H1 (cell line): Measurements from ENCODE around the gene CRNKL1. TPM values are rescaled to one million over a fixed set of nuclear protein-coding genes. Genes with fewer than 3 reads are reported as not detected.
A peak's percentile ranks its signal among the peaks of the same experiment; 100 is the strongest.

ENCODE experiments used
- CTCF ChIA-PET: fragments of 300-600 bp; sonication (Branson Sonifier 250); formaldehyde crosslinking; loops from one replicate; lab custom pipeline; 2021; ENCODE audit not compliant: partially characterized antibody; lab: Charles Lee
- POLR2A ChIA-PET: fragments of 300-600 bp; sonication (Branson Sonifier 250); formaldehyde crosslinking; loops from one replicate; lab custom pipeline; 2021; ENCODE audit warnings: inconsistent platforms; ENCODE audit not compliant: partially characterized antibody; lab: Charles Lee
- DNase-seq, 2 experiments: peaks; one replicate each; pipeline versions ENCODE4 v3.0.0 to v3.0.0-alpha.2; 2010 to 2022; ENCODE audit warnings: low spot score in 2 of 2, low read depth in 1 of 2, mixed read lengths in 1 of 2
- FAIRE-seq: peaks from 2 replicates; lab custom pipeline; 2011; peaks lifted over from hg19 to GRCh38; lab: Jason Lieb, UNC
- H2AFZ ChIP-seq: 2 replicates; pipeline ENCODE4 v1.8.1; 2012; ENCODE audit warnings: low read length, inconsistent platforms
- H2AK5ac ChIP-seq: 2 replicates; pipeline ENCODE4 v1.6.1; 2013; ENCODE audit warnings: low read depth, low read length
- H2BK120ac ChIP-seq: replicated peaks from 2 replicates; pipeline ENCODE3; 2013; ENCODE audit warnings: low read depth, low read length, inconsistent platforms
- H2BK12ac ChIP-seq: 2 replicates; pipeline ENCODE4 v1.6.1; 2013; ENCODE audit warnings: low read depth, low read length
- H2BK15ac ChIP-seq: 2 replicates; pipeline ENCODE4 v1.6.1; 2013; ENCODE audit warnings: low read length
- H2BK20ac ChIP-seq: 2 replicates; pipeline ENCODE4 v1.6.1; 2013; ENCODE audit warnings: low read length
- H2BK5ac ChIP-seq: 2 replicates; pipeline ENCODE4 v1.6.1; 2013; ENCODE audit warnings: low read depth, low read length
- H3K14ac ChIP-seq: 2 replicates; pipeline ENCODE4 v1.6.1; 2013; ENCODE audit warnings: inconsistent platforms; ENCODE audit not compliant: insufficient read length
- H3K18ac ChIP-seq: 2 replicates; pipeline ENCODE4 v1.6.1; 2013; ENCODE audit warnings: low read length; ENCODE audit errors: extremely low read depth
- H3K23ac ChIP-seq: 2 replicates; pipeline ENCODE4 v1.6.1; 2013; ENCODE audit warnings: inconsistent platforms; ENCODE audit not compliant: insufficient read length
- H3K23me2 ChIP-seq: 2 replicates; pipeline ENCODE4 v1.6.1; 2013; ENCODE audit warnings: low read depth, low read length
- H3K27ac ChIP-seq: 2 replicates; pipeline ENCODE4 v1.6.1; 2011; ENCODE audit warnings: low read depth, low read length, inconsistent platforms
- H3K27me3 ChIP-seq, 4 experiments: replicated peaks in 1 of 4; 1 replicate in 1 of 4; 2 replicates in 3 of 4; pipeline versions ENCODE4 v1.6.1 to v1.8.1; 2011 to 2013; ENCODE audit warnings: low read length in 3 of 4, mild to moderate bottlenecking in 3 of 4, inconsistent platforms in 2 of 4, mixed read lengths in 2 of 4, moderate library complexity in 1 of 4; ENCODE audit not compliant: control insufficient read depth in 3 of 4, insufficient read depth in 3 of 4; ENCODE audit errors: extremely low read depth in 1 of 4
- H3K36me3 ChIP-seq, 4 experiments: 2 replicates each; pipeline versions ENCODE4 v1.6.1 to v1.8.1; 2011 to 2013; ENCODE audit warnings: mild to moderate bottlenecking in 4 of 4, low read length in 3 of 4, moderate library complexity in 2 of 4, control low read depth in 1 of 4, inconsistent platforms in 1 of 4; ENCODE audit not compliant: insufficient read depth in 4 of 4, control insufficient read depth in 2 of 4
- H3K4ac ChIP-seq: replicated peaks from 2 replicates; pipeline ENCODE3; 2013; ENCODE audit warnings: low read length, low read depth, mixed read lengths, inconsistent platforms; ENCODE audit not compliant: insufficient read length
- H3K4me1 ChIP-seq, 4 experiments: replicated peaks in 1 of 4; 1 replicate in 1 of 4; 2 replicates in 3 of 4; pipeline versions ENCODE4 v1.6.1 to v1.8.1; 2011 to 2013; ENCODE audit warnings: low read length in 3 of 4, inconsistent platforms in 2 of 4, mixed read lengths in 1 of 4; ENCODE audit not compliant: insufficient read depth in 4 of 4, control insufficient read depth in 3 of 4
- H3K4me2 ChIP-seq, 2 experiments: 2 replicates each; pipeline versions ENCODE4 v1.6.1 to v1.8.1; 2011 to 2013; ENCODE audit warnings: low read depth in 2 of 2, low read length in 2 of 2, control low read depth in 1 of 2, inconsistent platforms in 1 of 2, mild to moderate bottlenecking in 1 of 2; ENCODE audit not compliant: insufficient read depth in 1 of 2
- H3K4me3 ChIP-seq, 4 experiments: fragments of 200-600, 300-600 bp in 1 of 4; sonication (generic), shearing (Covaris generic), sonication (Bioruptor Twin) in 1 of 4; 2 replicates each; pipeline versions ENCODE4 v1.5.1 to v1.8.1; 2011 to 2016; ENCODE audit warnings: low read length in 4 of 4, low read depth in 3 of 4, control low read depth in 2 of 4, inconsistent platforms in 2 of 4, mild to moderate bottlenecking in 2 of 4, mixed read lengths in 1 of 4, moderate library complexity in 1 of 4; ENCODE audit not compliant: insufficient read depth in 2 of 4; ENCODE audit errors: extremely low read depth in 1 of 4
- H3K56ac ChIP-seq: replicated peaks from 2 replicates; pipeline ENCODE3; 2013; ENCODE audit warnings: low read depth, mild to moderate bottlenecking, mixed read lengths, low read length, inconsistent platforms; ENCODE audit not compliant: insufficient read length
- H3K79me1 ChIP-seq: 2 replicates; pipeline ENCODE4 v1.6.1; 2013; ENCODE audit warnings: low read depth, low read length, control low read depth
- H3K79me2 ChIP-seq, 2 experiments: 2 replicates each; pipeline versions ENCODE4 v1.6.1 to v1.8.1; 2012 to 2013; ENCODE audit warnings: low read length in 2 of 2, mild to moderate bottlenecking in 2 of 2, inconsistent platforms in 1 of 2; ENCODE audit not compliant: insufficient read depth in 2 of 2, control insufficient read depth in 1 of 2
- H3K9ac ChIP-seq, 4 experiments: replicated peaks in 1 of 4; 1 replicate in 1 of 4; 2 replicates in 3 of 4; pipeline versions ENCODE4 v1.6.1 to v1.8.1; 2011 to 2013; ENCODE audit warnings: low read depth in 3 of 4, low read length in 3 of 4, control low read depth in 2 of 4, mild to moderate bottlenecking in 2 of 4, moderate library complexity in 2 of 4, inconsistent platforms in 1 of 4; ENCODE audit errors: extremely low read depth in 1 of 4
- H3K9me3 ChIP-seq, 2 experiments: 2 replicates each; pipeline versions ENCODE4 v1.6.1 to v1.8.1; 2012 to 2013; ENCODE audit warnings: mild to moderate bottlenecking in 2 of 2, moderate library complexity in 2 of 2, control low read depth in 1 of 2, inconsistent platforms in 1 of 2, low read depth in 1 of 2, low read length in 1 of 2, mixed read lengths in 1 of 2; ENCODE audit not compliant: insufficient read depth in 2 of 2
- H4K20me1 ChIP-seq, 2 experiments: replicated peaks in 1 of 2; 2 replicates each; pipeline versions ENCODE3 to v1.8.1; 2011 to 2013; ENCODE audit warnings: inconsistent platforms in 2 of 2, low read length in 2 of 2, mild to moderate bottlenecking in 1 of 2; ENCODE audit not compliant: insufficient read depth in 2 of 2, control insufficient read depth in 1 of 2
- H4K5ac ChIP-seq: 2 replicates; pipeline ENCODE4 v1.6.1; 2013; ENCODE audit warnings: low read length, low read depth, mixed read lengths, inconsistent platforms; ENCODE audit not compliant: insufficient read length
- H4K8ac ChIP-seq: 2 replicates; pipeline ENCODE4 v1.8.0; 2013; ENCODE audit warnings: mild to moderate bottlenecking, moderate library complexity, low read length, inconsistent platforms; ENCODE audit not compliant: insufficient read depth; ENCODE audit errors: extremely low read depth
- H4K91ac ChIP-seq: replicated peaks from 2 replicates; pipeline ENCODE3; 2013; ENCODE audit warnings: low read length, mixed read lengths, inconsistent platforms; ENCODE audit not compliant: insufficient read length
- CBX5 ChIP-seq: fragments of 300-800, 300-1000 bp; sonication (generic); IDR thresholded peaks from 2 replicates; pipeline ENCODE4 v1.7.1; 2016; ENCODE audit warnings: antibody characterized with exemption, low read length, low read depth
- GABPA ChIP-seq: IDR thresholded peaks from 2 replicates; pipeline ENCODE4 v1.6.1; 2011; ENCODE audit warnings: mild to moderate bottlenecking, low read length, moderate library complexity, borderline replicate concordance; ENCODE audit not compliant: insufficient read depth
- PHF8 ChIP-seq: fragments of 200-600 bp; sonication (generic); conservative IDR thresholded peaks from 2 replicates; pipeline ENCODE4 v1.7.1; 2012; ENCODE audit warnings: low read depth, mild to moderate bottlenecking, inconsistent platforms, low read length, moderate library complexity
- RFX5 ChIP-seq: IDR thresholded peaks from 2 replicates; pipeline ENCODE4 v1.6.1; 2011; ENCODE audit warnings: low read depth, low read length, improper control_type of control experiment, borderline replicate concordance
- WGBS, 2 experiments: shearing (Covaris generic) in 1 of 2; methylation state at CpG; one replicate each; pipeline versions ENCODE4 v1.1.6 to v1.1.7; 2013 to 2015; ENCODE audit warnings: low lambda C conversion rate in 2 of 2, mixed read lengths in 2 of 2, inconsistent platforms in 1 of 2, low coverage in 1 of 2, missing lambda C conversion rate in 1 of 2; ENCODE audit not compliant: insufficient replicate concordance in 2 of 2, insufficient coverage in 1 of 2, insufficient read length in 1 of 2; ENCODE audit errors: extremely low coverage in 1 of 2, missing lambda C conversion rate in 1 of 2; 5-methylcytosine and 5-hydroxymethylcytosine counted together
- polyA plus RNA-seq, 7 experiments: library from polyadenylated mRNA; depleted of rRNA in 3 of 7; stranded (reverse) in 5 of 7; unstranded in 2 of 7; fragments of >200 nt in 5 of 7; fragments of 200-250 nt in 2 of 7; gene quantifications; 1 replicate in 5 of 7; 2 replicates in 1 of 7; 4 replicates in 1 of 7; pipeline versions ENCODE4 v1.2.1 to v1.2.3, GENCODE V29; 2011 to 2013; ENCODE audit warnings: missing spikeins in 2 of 7, mixed read lengths in 2 of 7
- total RNA-seq: library from RNA; stranded (reverse); fragmentation: NEBNext Ultra II Directional; extraction: Animal tissue kit (Norgen Biotek cat#: 25700); gene quantifications from 2 replicates; pipeline ENCODE4 v1.2.1, GENCODE V29; 2021

The CRNKL1 gene
- total and polyA plus RNA-seq, 2 of the 8 experiments (the other 6 are each of a cell fraction or from before 2014, with no cell fraction given), result 4.0 to 26.5 TPM

GRCh38 chr20:20003031-20003954 is 49.0 kb downstream of the CRNKL1 start:
- H2AFZ ChIP-seq, result 0 out of 2 replicates have a peak overlapping the region, but pooled peaks have one; percentile 39
- DNase-seq, result no peak
- no peak overlapping the region for H3K23ac ChIP-seq
- H3K4me2 ChIP-seq, result no peak overlapping the region
- no peak overlapping the region for H3K4me3 ChIP-seq
- ChIA-PET CTCF (interaction anchor here (0.6 to 1.2 kb wide), 4 partner anchors 11 to 585 kb away, joined by 3 to 4 read pairs (median 3); no protein-coding TSS in a partner anchor), POLR2A (no interaction called here)
- no peak overlapping the region for H2BK12ac ChIP-seq
- H2BK20ac ChIP-seq, result no peak overlapping the region
- H3K18ac ChIP-seq, result no peak overlapping the region
- no peaks in the 10 kb centered on the region for H3K79me2 ChIP-seq
- no peak overlapping the region for H4K91ac ChIP-seq
- TF ChIP-seq CBX5 (no peak), RFX5 (no peak), PHF8 (no peak), GABPA (no peak)
- H3K27me3 ChIP-seq, result no peaks in the 10 kb centered on the region
- no peak overlapping the region for H2BK120ac ChIP-seq
- no peak for FAIRE-seq
- 96% methylated on average over 23 of the region's 23 CpGs; no CpG with 5 or more reads in 1 of the 2 experiments for WGBS, 2 experiments
- no peak overlapping the region for H2BK15ac ChIP-seq
- H3K23me2 ChIP-seq, result no peaks in the 10 kb centered on the region
- H3K4me1 ChIP-seq, result no peaks in the 10 kb centered on the region
- no peak overlapping the region for H3K27ac ChIP-seq
- no peaks in the 10 kb centered on the region for H3K36me3 ChIP-seq
- H3K56ac ChIP-seq, result no peak overlapping the region
- no peak overlapping the region for H3K4ac ChIP-seq
- no peak overlapping the region for H4K8ac ChIP-seq
- H3K9ac ChIP-seq, result no peak overlapping the region
- H4K20me1 ChIP-seq, result no peaks in the 10 kb centered on the region
- H4K5ac ChIP-seq, result no peak overlapping the region
- no peaks in the 10 kb centered on the region for H3K9me3 ChIP-seq
- H2BK5ac ChIP-seq, result no peak overlapping the region
- no peak overlapping the region for H2AK5ac ChIP-seq
- no peak overlapping the region for H3K14ac ChIP-seq
- no peaks in the 10 kb centered on the region for H3K79me1 ChIP-seq
